Neural progenitor cell (in vitro differentiated cells): ENCODE data around the gene NAA16.
"Not testable (repeated sequence)": the region's sequence is repeated elsewhere in the genome, so short reads cannot be mapped to it uniquely, and the experiment has no call there.

Source experiments
- EZH2 ChIP-seq: fragments of 200-600 bp; sonication (generic); IDR thresholded peaks from 2 replicates; pipeline ENCODE4 v1.6.1; 2017; ENCODE audit warnings: antibody characterized with exemption, mild to moderate bottlenecking, moderate library complexity
- EZH2phosphoT487 ChIP-seq: fragments of 200-600 bp; sonication (generic); IDR thresholded peaks from 2 replicates; pipeline ENCODE4 v1.6.1; 2017; ENCODE audit warnings: antibody characterized with exemption
- TF ChIP-seq, protein P1 (sequence below): fragments of 200-600 bp; sonication (generic); IDR thresholded peaks from 2 replicates; pipeline ENCODE4 v1.5.1; 2017; ENCODE audit warnings: antibody characterized with exemption, mild to moderate bottlenecking

DNA sequence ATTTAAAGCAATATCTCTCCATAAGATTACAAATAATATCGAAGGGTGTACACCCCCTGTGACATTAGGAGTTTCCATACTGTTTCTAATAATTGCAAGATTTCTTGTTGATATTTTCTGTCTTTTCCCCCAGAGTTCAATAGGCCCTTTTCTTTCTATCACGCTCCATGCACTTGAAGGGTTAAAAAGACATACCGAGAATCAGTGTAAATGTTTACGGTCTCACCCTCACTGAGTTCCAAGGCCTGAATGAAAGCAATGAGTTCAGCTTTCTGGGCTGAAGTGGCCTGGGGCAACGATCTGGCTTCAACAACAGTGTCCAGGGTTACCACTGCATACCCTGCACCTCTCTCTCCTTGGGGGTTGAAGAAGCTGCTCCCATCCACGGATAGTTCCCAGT lies 110.3 kb downstream of the NAA16 start:
- TF ChIP-seq, protein P1, sequence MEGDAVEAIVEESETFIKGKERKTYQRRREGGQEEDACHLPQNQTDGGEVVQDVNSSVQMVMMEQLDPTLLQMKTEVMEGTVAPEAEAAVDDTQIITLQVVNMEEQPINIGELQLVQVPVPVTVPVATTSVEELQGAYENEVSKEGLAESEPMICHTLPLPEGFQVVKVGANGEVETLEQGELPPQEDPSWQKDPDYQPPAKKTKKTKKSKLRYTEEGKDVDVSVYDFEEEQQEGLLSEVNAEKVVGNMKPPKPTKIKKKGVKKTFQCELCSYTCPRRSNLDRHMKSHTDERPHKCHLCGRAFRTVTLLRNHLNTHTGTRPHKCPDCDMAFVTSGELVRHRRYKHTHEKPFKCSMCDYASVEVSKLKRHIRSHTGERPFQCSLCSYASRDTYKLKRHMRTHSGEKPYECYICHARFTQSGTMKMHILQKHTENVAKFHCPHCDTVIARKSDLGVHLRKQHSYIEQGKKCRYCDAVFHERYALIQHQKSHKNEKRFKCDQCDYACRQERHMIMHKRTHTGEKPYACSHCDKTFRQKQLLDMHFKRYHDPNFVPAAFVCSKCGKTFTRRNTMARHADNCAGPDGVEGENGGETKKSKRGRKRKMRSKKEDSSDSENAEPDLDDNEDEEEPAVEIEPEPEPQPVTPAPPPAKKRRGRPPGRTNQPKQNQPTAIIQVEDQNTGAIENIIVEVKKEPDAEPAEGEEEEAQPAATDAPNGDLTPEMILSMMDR: not testable (repeated sequence)
- not testable (repeated sequence) for TF ChIP-seq EZH2, EZH2phosphoT487
